ENCODE measurements around the gene SETD1B.
"Not testable (repeated sequence)": the region's sequence is repeated elsewhere in the genome, so short reads cannot be mapped to it uniquely, and the experiment has no call there.

The SETD1B gene

DNA sequence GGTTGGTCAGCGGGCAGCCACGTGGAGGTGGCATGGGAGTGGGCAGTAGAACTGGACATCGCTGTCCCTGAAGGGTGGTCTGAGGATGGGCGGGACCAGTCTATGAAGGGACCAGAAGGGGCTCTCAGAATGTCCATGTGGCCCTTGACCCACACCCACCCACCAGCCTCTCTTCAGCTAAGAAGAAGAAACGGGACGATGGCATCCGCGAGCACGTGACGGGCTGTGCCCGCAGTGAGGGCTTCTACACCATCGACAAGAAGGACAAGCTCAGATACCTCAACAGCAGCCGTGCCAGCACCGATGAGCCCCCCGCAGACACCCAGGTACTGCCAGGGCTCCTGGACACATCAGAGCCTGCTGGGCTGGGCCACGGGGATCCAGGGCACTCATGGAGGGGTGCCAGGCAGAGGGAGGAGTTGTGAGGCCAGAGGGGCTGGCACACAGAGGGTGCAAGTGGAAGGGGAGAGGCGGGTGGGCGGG, 21.3 kb downstream of the SETD1B start:
- DNase-seq (ENCODE audit: low read depth) = no peak

DNA sequence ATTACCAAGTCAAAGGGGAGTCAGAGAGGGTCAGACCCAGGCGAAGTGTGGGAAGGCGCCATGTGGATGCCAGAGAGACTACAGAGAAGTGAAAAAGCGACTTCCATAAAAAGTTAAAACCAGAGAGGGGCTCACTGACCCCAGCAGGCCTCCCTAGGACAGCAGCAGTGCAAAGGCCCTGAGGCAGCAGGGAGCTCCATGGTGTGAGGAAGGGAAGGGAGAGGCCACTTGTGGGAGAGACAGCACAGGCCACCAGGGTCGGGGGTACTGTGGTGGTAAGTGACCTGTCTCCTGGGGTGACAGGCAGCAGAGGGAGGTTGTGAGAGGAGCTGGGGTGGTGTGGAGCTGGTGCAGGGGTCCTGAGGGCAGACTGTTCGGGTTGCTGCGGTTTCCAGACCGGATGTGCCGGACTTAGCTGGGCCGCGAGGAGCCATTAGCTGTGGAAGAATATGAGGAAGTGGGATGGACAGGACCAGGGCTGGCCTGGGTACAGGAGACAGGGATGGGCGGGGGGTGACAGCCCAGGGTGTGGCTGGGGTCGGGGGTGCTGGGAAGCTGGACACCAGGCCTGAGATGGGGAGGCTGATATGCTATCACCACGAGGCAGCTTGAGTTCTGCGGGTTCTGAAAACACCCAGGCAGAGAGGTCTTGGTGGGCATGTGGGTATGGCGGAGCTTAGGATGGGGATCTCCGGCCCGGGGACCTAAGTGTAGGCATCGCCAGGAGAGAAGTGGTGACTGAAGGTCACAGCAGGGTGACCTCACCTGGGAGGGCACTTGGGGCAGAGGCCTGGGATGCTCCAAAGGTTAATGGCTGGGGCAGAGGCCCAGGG, 22.7 kb downstream of the SETD1B start:
- no peak for DNase-seq (ENCODE audit: low read depth)

DNA sequence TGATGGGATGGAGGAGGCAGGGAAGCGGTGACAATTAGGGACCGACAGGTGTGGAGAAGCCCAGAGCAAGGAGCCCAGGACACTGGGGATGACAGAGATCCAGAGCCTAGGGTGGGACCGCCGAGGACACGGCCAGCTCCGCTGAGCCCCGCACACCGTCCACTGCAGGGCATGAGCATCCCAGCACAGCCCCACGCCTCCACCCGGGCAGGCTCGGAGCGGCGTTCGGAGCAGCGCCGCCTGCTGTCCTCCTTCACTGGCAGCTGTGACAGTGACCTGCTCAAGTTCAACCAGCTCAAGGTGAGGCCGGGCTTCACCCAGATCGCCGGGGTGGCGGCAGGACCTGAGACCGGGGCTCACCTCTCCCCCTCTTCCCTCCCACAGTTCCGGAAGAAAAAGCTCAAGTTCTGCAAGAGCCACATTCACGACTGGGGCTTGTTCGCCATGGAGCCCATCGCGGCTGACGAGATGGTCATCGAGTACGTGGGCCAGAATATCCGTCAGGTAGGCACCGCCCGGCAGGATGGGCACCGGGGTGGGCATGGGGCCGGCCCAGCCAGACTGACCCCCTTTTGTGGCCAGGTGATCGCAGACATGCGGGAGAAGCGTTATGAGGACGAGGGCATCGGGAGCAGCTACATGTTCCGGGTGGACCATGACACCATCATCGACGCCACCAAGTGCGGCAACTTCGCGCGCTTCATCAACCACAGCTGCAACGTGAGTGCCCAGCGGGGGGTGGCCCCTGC, 23.7 kb downstream of the SETD1B start:
- DNase-seq (ENCODE audit: low read depth) = no peak

DNA sequence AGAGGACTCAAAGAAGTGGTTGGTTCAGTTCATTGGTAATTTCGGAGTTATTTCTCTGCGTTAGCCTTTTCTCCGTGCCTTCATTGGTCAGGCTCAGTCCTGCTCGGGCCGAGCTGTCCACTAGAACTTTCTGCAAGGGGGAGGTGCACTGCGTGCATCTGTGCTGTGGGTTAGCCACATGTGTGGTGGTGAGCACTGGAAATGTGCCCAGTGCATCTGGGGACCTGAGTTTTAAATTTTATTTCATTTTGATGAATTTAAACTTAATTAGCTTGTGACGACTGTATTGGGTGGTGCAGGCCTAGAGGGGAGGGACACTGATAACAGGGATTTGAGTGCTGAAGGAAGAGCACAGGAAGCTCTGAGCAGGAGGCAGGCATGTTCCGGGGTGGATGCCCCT, 24.5 kb downstream of the SETD1B start:
- DNase-seq (ENCODE audit: low read depth) = no peak

DNA sequence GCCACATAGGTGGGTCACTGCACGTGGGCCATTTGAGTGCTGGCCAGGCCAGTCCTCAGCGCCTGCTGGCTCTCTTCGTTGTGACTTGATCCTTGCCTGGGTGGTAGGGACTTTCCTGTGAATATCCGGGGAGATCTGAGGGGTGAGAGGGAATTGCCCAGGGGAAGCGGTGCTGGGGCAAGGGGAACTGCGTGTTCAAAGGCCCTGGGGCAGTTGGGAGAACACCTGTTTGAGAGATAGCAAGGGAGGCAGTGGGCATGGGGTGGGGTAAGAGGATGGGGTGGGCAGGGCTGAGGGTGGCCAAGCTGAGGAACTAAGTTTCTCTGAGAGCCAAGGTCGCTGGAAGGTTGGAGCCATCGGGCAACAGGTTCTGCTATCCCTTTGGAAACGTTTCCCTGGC, 25.0 kb downstream of the SETD1B start:
- DNase-seq (ENCODE audit: low read depth) = no peak

DNA sequence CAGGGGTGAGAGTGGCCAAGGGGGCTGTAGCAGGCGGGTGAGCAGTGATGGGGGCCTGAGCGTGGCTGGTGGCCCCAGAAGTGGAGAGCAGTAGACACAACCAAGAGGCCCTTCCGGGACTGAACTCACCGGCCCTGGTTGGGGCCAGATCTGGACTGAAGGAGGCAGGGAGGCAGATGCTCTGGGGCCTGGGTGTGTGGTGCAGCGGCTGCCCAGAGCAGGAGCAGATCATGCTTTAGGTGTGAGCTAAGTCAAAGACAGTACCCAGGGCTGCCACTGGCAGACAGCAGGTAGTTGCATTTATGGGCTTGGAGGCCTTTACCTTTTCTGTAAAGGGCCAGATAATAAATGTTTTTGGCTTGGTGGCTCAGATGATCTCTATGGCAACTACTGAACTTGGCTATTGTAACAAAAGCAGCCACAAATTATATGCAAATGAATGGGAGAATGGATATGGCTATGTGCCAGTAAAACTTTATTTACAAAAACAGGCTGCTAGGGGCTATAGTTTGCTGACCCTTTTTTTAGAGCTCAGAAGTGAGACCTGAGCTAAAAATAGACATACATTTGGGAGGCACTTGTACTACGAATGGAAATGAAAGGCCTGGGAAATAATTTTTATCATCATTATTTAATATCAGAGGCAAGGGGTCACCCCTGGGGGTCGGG, 25.6 kb downstream of the SETD1B start:
- DNase-seq (ENCODE audit: low read depth) = no peak

DNA sequence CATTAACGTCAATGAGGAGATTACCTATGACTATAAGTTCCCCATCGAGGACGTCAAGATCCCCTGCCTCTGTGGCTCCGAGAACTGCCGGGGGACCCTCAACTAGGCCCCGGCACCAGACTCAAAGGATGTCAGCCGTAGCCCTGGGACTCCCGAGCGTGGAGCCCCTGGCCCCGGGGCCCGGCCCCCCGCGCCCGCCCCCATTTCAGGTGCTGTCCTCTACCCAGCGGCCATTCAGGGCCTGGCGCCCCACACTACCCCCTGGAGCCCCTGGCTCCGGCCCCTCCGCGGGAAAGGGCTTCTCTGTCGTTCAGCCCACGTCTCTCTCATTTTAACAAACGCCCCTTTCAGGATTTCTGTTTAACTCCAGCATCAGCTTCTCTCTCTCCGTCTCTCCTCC, 26.3 kb downstream of the SETD1B start:
- DNase-seq (ENCODE audit: low read depth) = no peak

DNA sequence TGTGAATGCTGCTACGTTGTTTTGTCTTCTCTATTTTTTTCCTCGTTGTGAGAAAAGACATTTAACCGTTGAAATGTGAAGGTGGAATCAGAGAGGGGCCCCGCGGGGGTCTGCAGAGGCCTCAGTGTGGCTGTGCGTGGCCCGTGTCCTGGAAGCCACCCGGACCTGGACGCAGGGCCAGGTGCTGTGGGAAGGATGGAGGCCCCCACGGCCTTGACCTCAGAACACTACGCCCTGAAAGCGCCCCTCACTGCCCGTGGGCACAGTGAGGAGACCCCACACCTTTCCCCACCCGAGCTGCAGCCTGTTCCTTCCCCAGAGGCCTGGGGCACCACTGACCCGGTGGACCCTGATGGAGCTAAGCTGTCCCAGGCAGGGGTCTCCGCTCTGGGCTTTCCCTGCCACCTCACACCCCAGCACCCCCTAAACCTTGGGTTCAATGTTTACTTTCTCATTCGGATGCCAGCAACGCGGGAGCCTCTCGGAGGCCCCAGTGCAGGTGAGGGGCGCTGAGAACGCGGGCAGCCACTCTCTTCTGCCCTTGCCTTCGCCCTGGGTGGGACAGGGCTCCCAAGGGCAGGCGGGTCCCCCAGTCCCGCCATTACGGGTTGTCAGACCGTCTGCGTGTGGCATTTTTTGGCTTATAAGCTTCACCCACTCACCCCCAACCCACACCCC, 26.9 kb downstream of the SETD1B start:
- no peak for DNase-seq (ENCODE audit: low read depth)

DNA sequence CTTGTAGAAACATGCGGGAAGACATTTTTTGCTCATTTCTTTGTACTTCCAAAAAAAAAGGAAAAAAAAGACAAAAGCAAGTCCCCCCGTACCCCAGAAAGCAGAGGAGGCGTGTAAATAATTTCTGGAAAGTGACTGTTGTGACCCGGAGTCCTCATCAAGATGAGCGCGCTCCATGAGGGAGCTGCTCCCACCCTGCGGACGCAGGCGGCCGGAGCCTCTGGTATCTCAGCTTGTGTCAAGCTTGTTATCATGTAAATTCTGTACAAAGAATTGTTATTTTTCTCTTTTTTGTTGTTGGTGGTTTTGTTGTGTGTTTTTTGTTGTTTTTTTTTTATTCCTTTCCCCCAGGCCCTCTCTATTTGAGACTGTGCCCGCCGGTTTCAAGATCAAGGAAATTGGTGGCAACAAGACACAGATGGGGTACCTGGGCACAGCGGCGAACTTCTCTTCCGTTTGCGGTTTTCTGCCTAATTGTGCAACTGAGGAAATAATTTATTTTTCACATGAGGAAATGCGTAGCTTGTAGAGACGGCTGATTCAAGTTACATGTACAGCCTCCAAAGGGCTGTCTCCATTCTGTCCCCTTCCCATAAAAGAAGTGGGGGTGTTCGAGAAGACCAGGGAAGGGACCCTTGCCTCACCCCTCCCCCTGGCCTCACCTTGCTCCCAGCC, 27.9 kb downstream of the SETD1B start:
- no peak for DNase-seq (ENCODE audit: low read depth)

DNA sequence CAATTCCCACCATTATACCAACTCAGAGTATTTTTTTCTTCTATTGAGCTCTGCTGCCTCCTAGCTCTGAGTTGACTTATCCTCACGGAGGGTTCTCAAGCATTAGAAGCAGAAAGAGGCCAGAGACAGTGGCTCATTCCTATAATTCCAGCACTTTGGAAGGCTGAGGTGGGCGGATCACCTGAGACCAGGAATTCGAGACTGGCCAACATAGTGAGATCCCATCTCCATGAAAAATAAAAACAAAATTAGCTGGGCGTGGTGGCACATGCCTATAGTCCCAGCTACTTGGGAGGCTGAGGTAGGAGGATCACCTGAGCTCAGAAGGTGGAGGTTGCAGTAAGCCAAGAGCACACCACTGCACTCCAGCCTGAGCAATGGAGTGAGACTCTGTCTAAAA, 33.9 kb downstream of the SETD1B start:
- DNase-seq (ENCODE audit: low read depth) = no peak

DNA sequence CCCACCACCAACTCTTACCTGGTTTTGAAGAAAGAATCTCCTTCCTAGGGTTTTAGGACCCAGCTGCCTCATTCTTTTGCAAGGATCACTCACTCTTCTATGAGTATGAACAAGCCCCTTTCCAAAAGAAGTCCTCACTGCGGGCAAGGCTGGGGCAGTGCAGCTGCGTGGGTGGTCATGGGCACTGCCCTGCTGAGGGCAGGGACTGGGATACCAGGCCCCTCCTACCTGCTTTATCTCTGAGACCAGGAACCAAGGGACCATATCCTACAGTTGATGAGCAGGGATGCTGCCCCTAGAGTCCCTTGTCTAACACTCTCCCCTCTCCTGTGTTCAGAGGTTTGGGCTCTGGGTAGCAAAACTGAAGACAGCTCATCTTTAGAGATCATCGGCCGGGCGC, 34.3 kb downstream of the SETD1B start:
- DNase-seq (ENCODE audit: low read depth) = no peak

DNA sequence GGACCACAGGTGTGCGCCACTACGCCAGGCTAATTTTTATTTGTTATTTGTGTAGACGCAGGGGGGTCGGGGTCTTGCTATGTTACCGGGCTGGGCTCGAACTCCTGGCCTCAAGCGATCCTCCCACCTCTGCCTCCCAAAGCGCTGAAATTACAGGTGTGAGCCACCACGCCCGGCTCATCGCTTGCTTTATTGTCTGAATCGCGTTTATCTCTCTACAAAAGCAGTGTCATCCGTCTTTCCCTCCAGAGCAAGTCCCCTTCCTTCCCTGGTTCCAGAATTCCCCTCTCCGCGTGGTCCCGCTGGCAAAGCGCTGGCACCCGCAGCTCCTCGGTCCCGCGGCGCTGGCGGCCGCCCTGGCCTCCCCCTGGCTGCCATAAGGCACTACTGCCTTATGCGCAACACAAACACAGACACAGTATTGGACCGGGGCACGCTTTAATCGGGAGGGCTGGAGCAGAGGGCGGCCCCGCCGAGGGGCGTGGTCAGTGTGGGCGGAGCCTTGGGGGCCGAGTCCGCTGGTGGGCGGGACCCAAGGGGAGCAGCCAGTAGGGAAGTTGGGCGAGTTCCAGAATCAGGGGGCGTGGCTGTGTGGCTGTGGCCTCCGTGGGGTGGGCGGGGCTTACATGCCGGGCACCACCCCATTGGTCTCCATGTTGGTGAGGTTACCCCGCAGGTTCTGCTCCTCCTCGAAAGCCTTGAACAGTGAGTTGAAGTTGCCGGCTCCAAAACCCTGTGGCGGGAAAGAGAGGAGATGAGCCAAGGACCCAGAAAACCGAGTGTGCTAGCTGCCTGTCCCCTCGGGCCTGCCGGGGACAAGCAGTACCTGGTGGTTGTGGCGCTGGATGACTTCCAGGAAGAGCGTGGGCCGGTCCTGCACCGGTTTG, 35.5 kb downstream of the SETD1B start:
- DNase-seq (ENCODE audit: low read depth) = peak; percentile 97

DNA sequence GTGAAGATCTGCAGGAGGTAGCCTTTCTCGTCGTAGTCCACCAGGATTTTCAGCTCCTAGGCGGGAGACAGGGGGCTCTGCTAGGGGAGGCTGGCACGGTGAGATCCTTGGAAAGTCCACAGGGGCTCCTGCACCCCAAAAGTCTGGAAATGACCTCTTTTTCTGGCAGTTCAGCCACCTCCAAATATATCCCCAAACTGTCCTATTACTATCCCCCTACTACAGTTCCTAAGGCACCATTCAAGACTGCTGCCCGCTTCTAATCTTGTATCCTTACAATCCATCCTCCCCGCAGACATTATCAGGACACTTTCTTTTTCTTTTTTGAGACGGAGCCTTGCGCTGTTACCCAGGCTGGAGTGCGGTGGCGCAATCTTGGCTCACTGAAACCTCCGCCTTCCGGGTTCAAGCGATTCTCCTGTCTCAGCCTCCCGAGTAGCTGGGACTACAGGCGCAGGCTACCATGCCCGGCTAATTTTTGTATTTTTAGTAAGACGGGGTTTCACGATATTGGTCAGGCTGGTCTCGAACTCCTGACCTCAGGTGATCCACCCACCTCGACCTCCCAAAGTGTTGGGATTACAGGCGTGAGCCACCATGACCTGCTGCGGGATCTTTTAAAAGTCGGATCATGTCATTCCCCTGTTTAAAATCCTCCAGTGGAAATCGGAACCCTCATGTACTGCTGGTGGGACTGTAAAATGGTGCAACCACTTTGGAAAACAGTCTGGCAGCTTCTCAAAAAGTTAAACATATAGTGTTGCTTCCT, 36.4 kb downstream of the SETD1B start:
- no peak for DNase-seq (ENCODE audit: low read depth)

DNA sequence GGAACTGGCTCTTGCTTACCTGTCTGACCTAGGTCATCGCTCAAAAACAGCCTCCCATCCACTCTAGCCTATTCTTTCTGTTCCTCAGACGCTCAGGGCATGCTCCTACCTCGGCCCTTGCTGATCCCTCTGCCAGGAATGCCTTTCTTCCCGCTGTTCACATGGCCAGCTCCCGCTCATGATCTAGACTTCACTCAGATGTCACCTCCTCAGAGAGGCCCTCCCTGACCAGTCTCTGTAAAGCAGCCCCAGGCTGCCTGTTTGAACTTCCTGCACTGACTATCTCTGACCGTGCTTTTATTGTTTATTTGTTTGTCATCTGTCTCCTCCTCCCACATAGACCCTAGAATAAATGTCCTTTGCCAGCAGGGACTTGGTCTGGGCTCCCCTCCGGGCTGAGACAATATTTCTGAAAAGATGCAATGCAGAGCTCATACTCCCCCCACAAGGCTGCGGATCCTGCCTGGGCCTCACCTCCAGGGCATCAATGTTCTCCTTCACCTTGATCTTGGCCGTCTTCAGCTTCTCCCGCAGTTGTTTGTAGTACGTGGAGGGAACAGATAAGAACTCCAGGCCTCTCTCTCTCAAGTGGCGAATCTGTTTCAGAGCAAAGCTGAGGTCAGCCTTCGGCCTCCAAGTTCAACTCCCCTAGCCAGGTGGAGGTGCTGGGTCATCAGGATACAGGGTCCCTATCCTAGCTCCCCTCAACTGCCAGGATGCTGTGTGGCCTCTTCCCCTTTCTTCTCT, 39.6 kb downstream of the SETD1B start:
- DNase-seq (ENCODE audit: low read depth) = no peak

DNA sequence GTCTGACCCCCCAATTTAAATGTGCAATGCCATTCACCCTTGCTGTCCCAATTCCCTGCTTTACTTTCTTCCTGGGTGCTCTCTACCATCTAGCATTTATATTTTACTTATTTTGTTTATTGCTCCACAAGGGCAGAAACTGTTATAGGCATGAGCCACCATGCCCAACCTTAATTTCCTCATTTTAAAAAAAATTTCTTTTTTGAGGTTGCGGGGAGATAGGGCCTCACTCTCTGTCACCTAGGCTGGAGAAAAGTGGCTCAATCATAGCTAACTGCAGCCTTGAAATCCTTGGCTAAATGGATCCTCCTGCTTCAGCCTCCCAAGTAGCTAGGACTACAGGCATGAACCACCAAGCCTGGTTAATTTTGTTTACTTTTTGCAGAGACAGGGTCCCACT, 41.9 kb downstream of the SETD1B start:
- DNase-seq (ENCODE audit: low read depth) = no peak

DNA sequence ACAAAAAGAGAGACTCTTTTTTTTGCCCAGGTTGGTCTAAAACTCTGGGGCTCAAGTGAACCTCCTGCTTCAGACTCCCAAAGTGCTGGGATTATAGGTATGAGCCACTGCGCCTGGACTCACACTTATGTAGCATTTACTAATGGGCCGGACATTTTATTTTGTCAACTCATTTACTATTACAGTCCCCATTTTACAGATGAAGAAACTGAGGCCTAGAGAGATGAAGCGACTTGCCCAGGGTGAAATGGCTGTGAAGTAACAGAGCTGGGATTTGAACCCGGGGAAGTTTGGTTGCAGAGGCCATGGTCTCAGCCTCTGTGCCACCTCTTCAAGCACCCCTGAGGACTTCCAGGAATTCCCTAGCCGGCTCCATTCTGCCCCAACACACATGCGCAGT, 45.4 kb downstream of the SETD1B start:
- no peak for DNase-seq (ENCODE audit: low read depth)

DNA sequence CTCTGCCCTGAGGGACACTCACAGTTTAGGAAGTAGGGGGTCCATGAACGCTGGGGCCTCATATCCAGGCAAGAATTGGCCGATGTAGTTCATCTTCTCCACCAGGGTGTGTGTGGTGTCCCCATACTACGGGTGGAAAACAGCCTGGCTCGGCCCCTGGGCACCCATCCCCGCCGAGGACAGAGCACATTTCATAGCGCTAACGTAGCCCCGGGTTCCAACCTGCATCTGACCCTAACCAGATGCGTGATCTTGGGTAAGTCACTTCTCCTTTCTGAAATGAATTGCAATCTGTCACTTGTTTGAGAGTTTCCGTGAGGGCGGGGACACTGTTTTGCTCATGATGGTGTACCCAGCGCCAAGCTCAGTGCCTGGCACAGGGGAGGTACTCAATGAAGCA, 45.9 kb downstream of the SETD1B start:
- DNase-seq (ENCODE audit: low read depth) = no peak

DNA sequence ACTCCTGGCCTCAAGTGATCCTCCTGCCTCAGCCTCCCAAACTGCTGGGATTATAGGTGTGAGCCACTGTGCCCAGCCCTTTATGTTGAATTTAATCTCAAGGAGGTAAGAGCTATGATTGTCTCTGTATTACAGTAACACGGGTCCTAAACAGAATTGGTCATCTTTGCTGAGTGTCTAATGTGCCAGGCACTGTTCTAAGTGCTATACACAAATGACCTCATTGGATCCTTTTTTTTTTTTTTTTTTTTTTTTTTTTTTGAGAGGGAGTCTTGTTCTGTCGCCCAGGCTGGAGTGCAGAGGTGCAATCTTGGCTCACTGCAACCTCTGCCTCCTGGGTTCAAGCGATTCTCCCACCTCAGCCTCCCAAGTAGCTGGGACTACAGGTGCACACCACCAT, 48.6 kb downstream of the SETD1B start:
- not testable (repeated sequence) for DNase-seq (ENCODE audit: low read depth)

Measured in fibroblast of the conjunctiva (primary cell).